Measurements from ENCODE around the gene SYCN. TPM values are rescaled to one million over a fixed set of nuclear protein-coding genes. Genes with fewer than 3 reads are reported as not detected.

The SYCN gene
- total and polyA plus RNA-seq, 2 donors (not counting 1 experiment from before 2014, with no cell fraction given): not detected

GRCh38 chr19:39163621-39164020, 40.4 kb downstream of the SYCN start:
- H3K79me2 ChIP-seq (ENCODE audit: control insufficient read depth, insufficient read depth, low read length): peaks cover 18% of the 10 kb centered on the region
- H3K36me3 ChIP-seq (replicated peaks in 1 of 2; ENCODE audit: control extremely low read depth in 1 of 2, control insufficient read depth in 1 of 2, extremely low read depth in 1 of 2, insufficient read depth in 2 of 2, low read length in 1 of 2): no peaks in the 10 kb centered on the region
- Mint-ChIP-seq H3K9me3 (ENCODE audit: insufficient read depth) (no peaks in the 10 kb centered on the region), H3K4me1 (peaks cover 2% of the 10 kb centered on the region), H3K4me3 (no peak overlapping the region), H3K27me3 (no peaks in the 10 kb centered on the region), H3K27ac (no peak overlapping the region)
- CTCF ChIA-PET: no interaction called here
- H3K4me3 ChIP-seq (ENCODE audit: control extremely low read depth in 1 of 5, extremely low read depth in 1 of 5, insufficient read depth in 1 of 5, low read depth in 2 of 5, low read length in 4 of 5): no peak overlapping the region
- intact Hi-C loops (cut with micrococcal nuclease): no loop called here
- H4K20me1 ChIP-seq (ENCODE audit: control insufficient read depth, insufficient read depth, low read length, poor library complexity, severe bottlenecking): peaks cover 28% of the 10 kb centered on the region
- no peaks in the 10 kb centered on the region for H3K9me3 ChIP-seq (ENCODE audit: control extremely low read depth in 1 of 3, control insufficient read depth in 2 of 3, insufficient read depth in 1 of 3, low read length in 2 of 3)
- H3K9ac ChIP-seq (ENCODE audit: low read length): no peak overlapping the region
- no peak overlapping the region for H2AFZ ChIP-seq (ENCODE audit: insufficient read depth, low read depth, low read length, poor library complexity, severe bottlenecking)
- DNase-seq: no peak
- 100% methylated on average over 9 of the region's 9 CpGs for WGBS (ENCODE audit: insufficient coverage)
- POLR2A ChIA-PET: interaction anchor here (0.6 kb wide), 1 partner anchor 172 kb away, joined by 10 read pairs; the partner anchor contains the start of gene GMFG
- no peak for ATAC-seq (ENCODE audit: low read depth)
- H3K27me3 ChIP-seq (replicated peaks in 1 of 4; ENCODE audit: control extremely low read depth in 1 of 4, control insufficient read depth in 3 of 4, insufficient read depth in 4 of 4, low read length in 3 of 4): no peaks in the 10 kb centered on the region
- no peaks in the 10 kb centered on the region for H3K4me1 ChIP-seq (ENCODE audit: control insufficient read depth in 2 of 2, insufficient read depth in 2 of 2, low read length in 2 of 2)
- H3K27ac ChIP-seq (ENCODE audit: low read length in 2 of 2): no peak overlapping the region
- TF ChIP-seq CTCF (IDR thresholded peaks at IDR 0.05): no peak
- no peak for TF ChIP-seq EZH2 (IDR thresholded peaks at IDR 0.05; ENCODE audit: borderline replicate concordance, insufficient read depth, low read depth, low read length, poor library complexity, severe bottlenecking)
- no peak overlapping the region for H3K4me2 ChIP-seq (replicated peaks; ENCODE audit: low read depth, low read length, poor library complexity, severe bottlenecking)

- no peaks in the 10 kb centered on the region for H3K36me3 ChIP-seq (replicated peaks in 1 of 2; ENCODE audit: control extremely low read depth in 1 of 2, control insufficient read depth in 1 of 2, extremely low read depth in 1 of 2, insufficient read depth in 2 of 2, low read length in 1 of 2)
- ChIA-PET CTCF (no interaction called here), POLR2A (no interaction called here)
- H3K4me2 ChIP-seq (replicated peaks; ENCODE audit: low read depth, low read length, poor library complexity, severe bottlenecking): no peak overlapping the region
- no peak overlapping the region for H3K9ac ChIP-seq (ENCODE audit: low read length)
- Mint-ChIP-seq H3K9me3 (ENCODE audit: insufficient read depth) (no peaks in the 10 kb centered on the region), H3K27me3 (no peaks in the 10 kb centered on the region), H3K4me1 (peaks cover 5% of the 10 kb centered on the region), H3K4me3 (no peak overlapping the region), H3K27ac (no peak overlapping the region)
- H4K20me1 ChIP-seq (ENCODE audit: control insufficient read depth, insufficient read depth, low read length, poor library complexity, severe bottlenecking): peaks cover 32% of the 10 kb centered on the region
- no peak for TF ChIP-seq EZH2 (IDR thresholded peaks at IDR 0.05; ENCODE audit: borderline replicate concordance, insufficient read depth, low read depth, low read length, poor library complexity, severe bottlenecking)
- TF ChIP-seq CTCF (IDR thresholded peaks at IDR 0.05): no peak
- no peaks in the 10 kb centered on the region for H3K27me3 ChIP-seq (replicated peaks in 1 of 4; ENCODE audit: control extremely low read depth in 1 of 4, control insufficient read depth in 3 of 4, insufficient read depth in 4 of 4, low read length in 3 of 4)
- peaks cover 28% of the 10 kb centered on the region for H3K79me2 ChIP-seq (ENCODE audit: control insufficient read depth, insufficient read depth, low read length)
- intact Hi-C loops (cut with micrococcal nuclease): no loop called here
- H2AFZ ChIP-seq (ENCODE audit: insufficient read depth, low read depth, low read length, poor library complexity, severe bottlenecking): no peak overlapping the region
- DNase-seq (no peak), ATAC-seq (ENCODE audit: low read depth) (no peak)
- no peak overlapping the region for H3K27ac ChIP-seq (ENCODE audit: low read length in 2 of 2)
- no peak overlapping the region for H3K4me3 ChIP-seq (ENCODE audit: control extremely low read depth in 1 of 5, extremely low read depth in 1 of 5, insufficient read depth in 1 of 5, low read depth in 2 of 5, low read length in 4 of 5)
- 91% methylated on average over 11 of the region's 15 CpGs for WGBS (ENCODE audit: insufficient coverage)
- H3K4me1 ChIP-seq (ENCODE audit: control insufficient read depth in 2 of 2, insufficient read depth in 2 of 2, low read length in 2 of 2): no peaks in the 10 kb centered on the region
- no peaks in the 10 kb centered on the region for H3K9me3 ChIP-seq (ENCODE audit: control extremely low read depth in 1 of 3, control insufficient read depth in 2 of 3, insufficient read depth in 1 of 3, low read length in 2 of 3)
Observed at GRCh38 chr19:39162441-39163043, 41.5 kb downstream of the SYCN start.
